NCI-H128 (cell line): ENCODE measurements around the gene MRPS27.
"Not testable (repeated sequence)": the region's sequence is repeated elsewhere in the genome, so short reads cannot be mapped to it uniquely, and the experiment has no call there.

Experiments used
- DNase-seq: peaks from one replicate; lab custom pipeline; 2025; ENCODE audit not compliant: unreplicated experiment; lab: John Stamatoyannopoulos, UW

MRPS27 gene

DNA sequence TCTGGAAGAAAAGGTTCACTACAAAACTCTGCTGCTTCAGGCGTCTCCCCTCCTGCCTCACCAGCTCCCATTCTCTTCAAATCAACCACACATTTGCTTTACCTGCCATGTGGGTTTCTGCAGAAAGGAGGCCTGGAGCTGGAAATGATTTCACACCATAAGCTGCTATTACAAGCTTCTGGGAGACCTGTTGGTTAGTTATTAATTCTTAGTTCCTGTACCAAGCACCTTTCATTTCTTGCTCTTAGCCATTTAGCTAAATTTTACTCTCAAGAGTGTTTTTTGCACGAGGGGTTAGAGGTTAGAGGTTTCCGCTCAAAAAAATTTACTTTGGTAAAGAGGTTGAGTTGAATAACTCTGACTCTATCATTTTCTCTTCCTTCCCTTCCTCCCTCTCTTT lies 142.5 kb downstream of the MRPS27 start:
- no peak for DNase-seq

DNA sequence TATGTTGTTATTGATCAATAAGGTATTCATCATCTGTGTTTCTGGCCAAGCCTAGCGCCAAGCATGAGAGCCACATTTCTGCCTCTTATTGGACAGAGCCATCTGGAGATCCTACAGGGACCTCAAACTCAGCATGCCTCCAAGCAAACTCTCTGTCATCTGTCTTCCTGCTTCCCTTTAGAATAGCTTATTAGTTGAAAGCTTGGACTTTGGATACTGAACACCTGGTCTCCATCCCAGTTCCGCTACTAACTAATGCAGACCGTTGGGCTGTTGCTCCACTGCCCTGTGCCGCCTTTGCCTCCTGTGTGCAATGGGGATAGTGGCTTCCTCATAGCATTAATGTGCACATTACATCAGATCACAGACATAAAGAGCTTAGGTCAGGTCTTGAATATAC lies 147.3 kb downstream of the MRPS27 start:
- no peak for DNase-seq

DNA sequence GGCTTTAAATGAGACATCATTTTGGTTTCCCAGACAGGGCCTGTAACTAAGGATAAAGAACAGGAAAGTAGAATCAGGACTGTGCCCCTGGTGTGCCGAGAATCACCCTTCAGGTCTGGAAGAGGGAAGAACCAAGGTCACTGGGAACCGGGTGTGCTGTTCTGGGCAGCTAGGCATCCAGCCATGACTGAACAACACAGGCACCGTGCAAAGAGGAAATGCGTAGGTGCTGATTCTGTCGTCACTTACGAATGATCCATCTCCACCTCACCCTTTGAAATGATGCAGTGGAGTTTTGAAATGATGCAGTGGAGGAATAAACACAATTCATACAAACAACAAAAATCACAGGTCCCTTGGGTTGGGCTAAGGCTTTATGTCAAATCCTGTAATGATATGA lies 148.4 kb downstream of the MRPS27 start:
- DNase-seq = no peak

DNA sequence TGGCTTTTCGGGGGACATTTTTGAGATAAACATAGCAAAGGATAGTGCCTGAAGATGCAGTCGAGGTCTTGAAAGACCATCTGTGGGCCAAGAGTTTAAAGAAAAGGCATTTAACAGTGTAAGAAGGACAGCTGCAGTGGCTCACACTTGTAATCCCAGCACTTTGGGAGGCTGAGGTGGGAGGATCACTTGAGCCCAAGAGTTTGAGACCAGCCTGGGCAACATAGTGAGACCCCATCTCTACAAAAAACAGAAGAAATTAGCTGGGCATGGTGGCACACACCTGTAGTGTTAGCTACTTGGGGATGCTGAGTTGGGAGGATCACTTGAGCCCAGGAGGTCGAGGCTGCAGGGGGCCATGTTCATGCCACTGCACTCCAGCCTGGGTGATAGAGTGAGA lies 148.9 kb downstream of the MRPS27 start:
- DNase-seq = not testable (repeated sequence)

DNA sequence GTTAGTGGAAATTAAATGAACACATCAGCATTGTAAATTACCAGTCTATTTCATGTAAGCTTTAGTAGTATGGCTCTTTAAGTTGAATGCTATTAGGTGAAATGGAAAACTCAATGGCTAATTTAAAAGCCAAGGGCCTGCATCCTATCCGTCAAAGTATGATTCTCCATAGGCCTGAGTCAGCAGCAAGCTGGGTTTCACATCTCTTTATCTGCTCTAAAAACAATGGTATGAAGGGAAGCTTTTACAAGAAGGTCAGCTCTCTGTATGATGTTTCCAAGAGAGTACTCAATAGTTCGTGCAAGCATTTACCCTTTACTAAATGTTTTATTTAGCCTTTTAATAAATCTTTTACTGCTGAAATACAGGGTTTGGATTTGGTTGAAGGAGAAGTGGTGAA lies 149.9 kb downstream of the MRPS27 start:
- DNase-seq = no peak
